Heart left ventricle (tissue), 16 donors: ENCODE measurements around the gene CDKN2B. TPM values are rescaled to one million over a fixed set of nuclear protein-coding genes. Genes with fewer than 3 reads are reported as not detected.

Source experiments
- ATAC-seq, 4 donors: fragments of 200-7000 bp; cut with Tn5 transposase; one replicate each; pipeline ENCODE4 v1.9.1; 2020 to 2022; ENCODE audit warnings: moderate library complexity in 4 of 4, mild to moderate bottlenecking in 3 of 4, moderate number of reproducible peaks in 1 of 4
- DNase-seq, 5 donors: peaks; one replicate each; pipeline ENCODE4 v3.0.0-alpha.2; 2020
- H3K27ac ChIP-seq, 12 donors: fragments of 200-600 bp; sonication (generic) in 4 of 12; one replicate each; pipeline versions ENCODE4 v1.5.0 to v1.8.0; 2016 to 2022; ENCODE audit warnings: mild to moderate bottlenecking in 2 of 12
- H3K27me3 ChIP-seq, 9 donors: fragments of 200-600 bp; sonication (generic) in 2 of 9; one replicate each; pipeline versions ENCODE4 v1.5.1 to v1.8.0; 2016 to 2022; ENCODE audit warnings: mild to moderate bottlenecking in 3 of 9
- H3K36me3 ChIP-seq, 9 donors: fragments of 200-600 bp; sonication (generic) in 2 of 9; one replicate each; pipeline versions ENCODE4 v1.5.0 to v1.8.0; 2018 to 2022; ENCODE audit warnings: mild to moderate bottlenecking in 2 of 9
- H3K4me1 ChIP-seq, 12 donors: fragments of 200-600 bp; sonication (generic) in 4 of 12; one replicate each; pipeline versions ENCODE4 v1.5.0 to v1.8.0; 2016 to 2022; ENCODE audit warnings: mild to moderate bottlenecking in 3 of 12
- H3K4me3 ChIP-seq, 12 donors: fragments of 200-600 bp; sonication (generic) in 4 of 12; one replicate each; pipeline versions ENCODE4 v1.5.0 to v1.8.0; 2017 to 2022; ENCODE audit warnings: mild to moderate bottlenecking in 9 of 12, moderate library complexity in 4 of 12
- H3K9me3 ChIP-seq, 12 donors: fragments of 200-600 bp; sonication (generic) in 4 of 12; one replicate each; pipeline versions ENCODE4 v1.5.0 to v1.8.0; 2016 to 2022; ENCODE audit warnings: mild to moderate bottlenecking in 1 of 12
- CTCF ChIP-seq, 12 donors: fragments of 200-600 bp; sonication (generic) in 4 of 12; IDR thresholded peaks; one replicate each; pipeline versions ENCODE4 v1.5.0 to v1.8.0; 2018 to 2022; ENCODE audit warnings: antibody characterized with exemption in 12 of 12, mild to moderate bottlenecking in 5 of 12
- POLR2A ChIP-seq, 2 donors: fragments of 450-650 bp; IDR thresholded peaks; one replicate each; pipeline ENCODE4 v1.6.1; 2017; ENCODE audit warnings: antibody characterized with exemption in 2 of 2, mild to moderate bottlenecking in 2 of 2, moderate library complexity in 2 of 2
- WGBS, 4 donors: extraction: QIAGEN DNeasy Blood & Tissue Kit in 2 of 4; methylation state at CpG; one replicate each; pipeline versions ENCODE4 v1.1.5 to v1.1.7; 2013 to 2018; 5-methylcytosine and 5-hydroxymethylcytosine counted together
- intact Hi-C, 10 donors: fragments of 100-400 bp; cut with DNase I; formaldehyde crosslinking; loops; one replicate each; pipeline versions ENCODE4 v1.11.1 to v1.14.2; 2022
- polyA plus RNA-seq, 2 donors: library from polyadenylated mRNA; stranded (reverse); fragments of 200-250 nt; gene quantifications; one replicate each; pipeline ENCODE4 v1.2.3, GENCODE V29; 2013
- total RNA-seq, 9 donors: library from RNA; depleted of rRNA in 2 of 9; stranded (reverse); fragments of >200 nt in 2 of 9; fragmentation: NEBNext Ultra II Directional in 3 of 9; extraction: Animal tissue kit (Norgen Biotek cat#: 25700) in 3 of 9; gene quantifications; one replicate each; pipeline versions ENCODE4 v1.1.0 to v1.2.4, GENCODE V29; 2016 to 2023
- donor health status: ischemic (EF 13 %, LVEDD 7.1; RV severe dilation, severe dysfunction).
- donor health status: healthy with polysubstance abuse.
- donor health status: DM: no; HTN: yes; CAD: no.
- donor health status: DM: no; HTN: no; CAD: no.
- donor health status: ischemic (EF 25% LVEDD 6.9; RV normal size, moderate dysfunction).
- donor health status: ischemic (EF 25% LVEDD 5.7; RV mildly dilated, moderate dysfunction).
- donor health status: healthy.
- donor health status: DM: yes; HTN: yes; CAD: no.
- donor health status: ischemic (EF 35%, LVEDD 5.7; RV mildly dilated, moderate dysfunction).
- donor health status: nonischemic (EF 11% LVEDD 7.7; RV severe dilation, severe dysfunction).
- donor health status: DM: yes; HTN: yes; CAD: no.
- donor health status: PGD.
- donor health status: ischemic (EF 29% LVEDD 5.4; RV normal size, mild dysfunction).
- donor health status: nonischemic (EF 23%, LVEDD 6.1; RV moderate dilation, normal function).

Gene CDKN2B
- total and polyA plus RNA-seq, 11 donors = 0.88 to 4.8 (median 1.6) TPM

- no peaks in the 10 kb centered on the region for H3K36me3 ChIP-seq
- no peak overlapping the region for H3K4me3 ChIP-seq
- H3K9me3 ChIP-seq = no peaks in the 10 kb centered on the region
- peaks cover 0 to 10% (median 0%) of the 10 kb centered on the region in 12 donors for H3K4me1 ChIP-seq
- DNase-seq (no peak), ATAC-seq (no peak)
- no peak overlapping the region for H3K27ac ChIP-seq
- WGBS, 4 donors = 85 to 92% (median 90%) methylated on average over 4 of the region's 4 CpGs
- no peaks in the 10 kb centered on the region for H3K27me3 ChIP-seq
- no peak for TF ChIP-seq POLR2A (IDR thresholded peaks at IDR 0.05)
- TF ChIP-seq CTCF (IDR thresholded peaks at IDR 0.05) = no peak
- intact Hi-C loops = loop anchor here in 6 of 10 donors (2.0 to 10.0 kb wide), 5 partner anchors 198 to 225 kb away; no protein-coding TSS in a partner anchor
Measured at GRCh38 chr9:22036866-22037626, 27.9 kb upstream of the CDKN2B start.

GRCh38 chr9:22035591-22036011 lies 26.5 kb upstream of the CDKN2B start:
- no peak overlapping the region for H3K4me3 ChIP-seq
- H3K27me3 ChIP-seq = no peaks in the 10 kb centered on the region
- H3K36me3 ChIP-seq = no peaks in the 10 kb centered on the region
- no peak overlapping the region for H3K27ac ChIP-seq
- no peaks in the 10 kb centered on the region for H3K9me3 ChIP-seq
- DNase-seq (no peak), ATAC-seq (no peak)
- 63 to 80% (median 70%) methylated on average over 2 of the region's 2 CpGs for WGBS, 4 donors
- peaks cover 0 to 10% (median 0%) of the 10 kb centered on the region in 12 donors for H3K4me1 ChIP-seq
- TF ChIP-seq POLR2A (IDR thresholded peaks at IDR 0.05) (no peak), CTCF (IDR thresholded peaks at IDR 0.05) (no peak)
- intact Hi-C loops = loop anchor here in 6 of 10 donors (2.0 to 10.0 kb wide), 5 partner anchors 199 to 223 kb away; no protein-coding TSS in a partner anchor

- H3K9me3 ChIP-seq = no peaks in the 10 kb centered on the region
- intact Hi-C loops = loop anchor here in 3 of 10 donors (10.0 kb wide), 3 partner anchors 202 to 218 kb away; no protein-coding TSS in a partner anchor
- no peaks in the 10 kb centered on the region for H3K27me3 ChIP-seq
- no peak overlapping the region for H3K4me3 ChIP-seq
- DNase-seq = no peak
- H3K27ac ChIP-seq = no peak overlapping the region
- no peak for TF ChIP-seq CTCF (IDR thresholded peaks at IDR 0.05)
- TF ChIP-seq POLR2A (IDR thresholded peaks at IDR 0.05) = no peak
- H3K36me3 ChIP-seq = no peaks in the 10 kb centered on the region
- 72 to 87% (median 77%) methylated on average over 8 of the region's 8 CpGs for WGBS, 4 donors
- no peak for ATAC-seq
- H3K4me1 ChIP-seq = peaks cover 0 to 15% (median 0%) of the 10 kb centered on the region in 12 donors
Measured at GRCh38 chr9:22033012-22033630, 24.0 kb upstream of the CDKN2B start.
